ENCODE data around the gene BRSK2. TPM values are rescaled to one million over a fixed set of nuclear protein-coding genes. Genes with fewer than 3 reads are reported as not detected.

Gene BRSK2
- total RNA-seq, 1 donor from 2014 or later: 0.62 TPM

DNA sequence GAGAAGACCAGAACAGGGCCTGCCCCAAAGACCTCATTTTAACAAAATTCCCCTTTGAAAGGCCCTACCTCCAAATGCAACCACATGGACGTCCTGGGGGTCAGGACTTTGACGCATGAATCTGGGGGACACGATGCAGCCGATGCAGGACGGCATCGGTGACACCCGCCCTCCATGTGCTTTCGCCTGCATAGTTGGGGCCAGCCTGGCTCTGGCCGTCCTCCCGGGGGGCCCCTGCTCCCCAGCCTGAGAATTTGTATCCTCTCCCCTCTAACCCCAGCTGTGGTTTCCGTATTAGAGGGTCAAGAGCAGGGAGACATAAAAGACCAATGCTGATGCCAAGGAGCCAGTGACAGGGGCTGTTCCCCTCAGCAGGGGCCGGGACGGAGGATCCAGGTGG lies 18.4 kb upstream of the BRSK2 start:
- no peaks in the 10 kb centered on the region for H3K36me3 ChIP-seq
- H3K9me3 ChIP-seq: peaks cover 5% of the 10 kb centered on the region
- H3K27ac ChIP-seq: no peak overlapping the region
- no peaks in the 10 kb centered on the region for H3K4me1 ChIP-seq
- intact Hi-C loops (cut with DNase I): no loop called here
- no peak overlapping the region for H3K4me3 ChIP-seq
- no peak for ATAC-seq
- DNase-seq: no peak
- TF ChIP-seq, protein P1, sequence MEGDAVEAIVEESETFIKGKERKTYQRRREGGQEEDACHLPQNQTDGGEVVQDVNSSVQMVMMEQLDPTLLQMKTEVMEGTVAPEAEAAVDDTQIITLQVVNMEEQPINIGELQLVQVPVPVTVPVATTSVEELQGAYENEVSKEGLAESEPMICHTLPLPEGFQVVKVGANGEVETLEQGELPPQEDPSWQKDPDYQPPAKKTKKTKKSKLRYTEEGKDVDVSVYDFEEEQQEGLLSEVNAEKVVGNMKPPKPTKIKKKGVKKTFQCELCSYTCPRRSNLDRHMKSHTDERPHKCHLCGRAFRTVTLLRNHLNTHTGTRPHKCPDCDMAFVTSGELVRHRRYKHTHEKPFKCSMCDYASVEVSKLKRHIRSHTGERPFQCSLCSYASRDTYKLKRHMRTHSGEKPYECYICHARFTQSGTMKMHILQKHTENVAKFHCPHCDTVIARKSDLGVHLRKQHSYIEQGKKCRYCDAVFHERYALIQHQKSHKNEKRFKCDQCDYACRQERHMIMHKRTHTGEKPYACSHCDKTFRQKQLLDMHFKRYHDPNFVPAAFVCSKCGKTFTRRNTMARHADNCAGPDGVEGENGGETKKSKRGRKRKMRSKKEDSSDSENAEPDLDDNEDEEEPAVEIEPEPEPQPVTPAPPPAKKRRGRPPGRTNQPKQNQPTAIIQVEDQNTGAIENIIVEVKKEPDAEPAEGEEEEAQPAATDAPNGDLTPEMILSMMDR (IDR thresholded peaks at IDR 0.05): no peak
- H3K27me3 ChIP-seq (ENCODE audit: low read depth): peaks cover 9% of the 10 kb centered on the region

DNA sequence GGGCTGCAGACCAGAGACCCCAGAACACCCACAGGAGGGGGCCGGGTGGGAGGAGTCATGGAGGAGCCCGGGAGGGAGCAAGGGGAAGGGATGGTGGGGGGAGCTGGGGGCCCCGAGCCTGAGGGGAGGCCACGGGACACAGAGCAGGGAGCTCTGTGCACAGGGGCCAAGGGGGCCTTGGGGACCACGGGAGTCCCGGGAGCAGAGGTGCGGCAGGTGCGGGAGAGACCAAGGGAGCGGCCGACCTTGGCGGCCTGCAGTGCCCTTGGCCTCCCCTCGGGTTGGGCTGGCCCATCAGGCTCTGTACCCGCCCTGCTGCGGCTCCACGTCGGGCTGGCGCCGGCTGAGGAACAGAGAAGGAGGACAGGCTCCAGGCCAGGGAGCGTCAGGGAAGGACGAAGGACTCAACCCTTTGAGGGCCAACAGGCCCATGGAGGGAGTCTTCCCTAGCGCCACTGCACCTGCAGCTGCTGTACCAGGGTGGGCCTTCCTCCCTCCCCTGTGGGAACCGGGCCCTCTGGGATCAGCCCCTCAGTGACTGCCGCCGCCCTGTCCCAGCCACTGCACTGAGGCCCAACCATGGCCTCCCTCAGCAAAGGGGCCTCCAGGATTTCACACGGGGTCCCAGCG lies 17.8 kb upstream of the BRSK2 start:
- Histone ChIP-seq H3K27ac (no peak overlapping the region), H3K9me3 (no peaks in the 10 kb centered on the region), H3K27me3 (ENCODE audit: low read depth) (peaks cover 9% of the 10 kb centered on the region), H3K4me1 (no peaks in the 10 kb centered on the region), H3K36me3 (no peaks in the 10 kb centered on the region), H3K4me3 (no peak overlapping the region)
- intact Hi-C loops (cut with DNase I): no loop called here
- ATAC-seq (peak in 1 of 2 donors; percentile 6), DNase-seq (no peak)
- TF ChIP-seq, protein P1 (IDR thresholded peaks at IDR 0.05): no peak

DNA sequence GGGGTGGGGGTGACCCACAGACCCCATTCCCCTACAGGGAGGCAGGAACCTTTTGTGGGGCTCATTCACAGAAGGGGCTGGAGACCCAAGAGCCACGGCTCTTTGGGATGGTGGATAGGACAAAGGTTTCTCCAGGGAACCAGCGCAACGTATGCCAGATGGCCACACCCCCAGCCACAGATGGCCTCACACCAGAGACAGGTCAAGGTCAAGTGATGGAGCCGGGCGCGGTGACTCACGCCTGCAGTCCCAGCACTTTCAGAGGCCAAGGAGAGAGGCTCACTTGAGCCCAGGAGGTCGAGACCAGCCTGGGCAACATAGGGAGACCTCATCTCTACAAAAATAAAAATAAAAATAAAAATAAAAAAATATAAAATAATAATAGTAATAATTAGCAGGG lies 17.1 kb upstream of the BRSK2 start:
- no peak overlapping the region for H3K27ac ChIP-seq
- peaks cover 9% of the 10 kb centered on the region for H3K27me3 ChIP-seq (ENCODE audit: low read depth)
- intact Hi-C loops (cut with DNase I): no loop called here
- no peak for DNase-seq
- TF ChIP-seq, protein P1 (IDR thresholded peaks at IDR 0.05): no peak
- no peak overlapping the region for H3K4me3 ChIP-seq
- no peaks in the 10 kb centered on the region for H3K9me3 ChIP-seq
- H3K36me3 ChIP-seq: no peaks in the 10 kb centered on the region
- no peaks in the 10 kb centered on the region for H3K4me1 ChIP-seq
- ATAC-seq: no peak

DNA sequence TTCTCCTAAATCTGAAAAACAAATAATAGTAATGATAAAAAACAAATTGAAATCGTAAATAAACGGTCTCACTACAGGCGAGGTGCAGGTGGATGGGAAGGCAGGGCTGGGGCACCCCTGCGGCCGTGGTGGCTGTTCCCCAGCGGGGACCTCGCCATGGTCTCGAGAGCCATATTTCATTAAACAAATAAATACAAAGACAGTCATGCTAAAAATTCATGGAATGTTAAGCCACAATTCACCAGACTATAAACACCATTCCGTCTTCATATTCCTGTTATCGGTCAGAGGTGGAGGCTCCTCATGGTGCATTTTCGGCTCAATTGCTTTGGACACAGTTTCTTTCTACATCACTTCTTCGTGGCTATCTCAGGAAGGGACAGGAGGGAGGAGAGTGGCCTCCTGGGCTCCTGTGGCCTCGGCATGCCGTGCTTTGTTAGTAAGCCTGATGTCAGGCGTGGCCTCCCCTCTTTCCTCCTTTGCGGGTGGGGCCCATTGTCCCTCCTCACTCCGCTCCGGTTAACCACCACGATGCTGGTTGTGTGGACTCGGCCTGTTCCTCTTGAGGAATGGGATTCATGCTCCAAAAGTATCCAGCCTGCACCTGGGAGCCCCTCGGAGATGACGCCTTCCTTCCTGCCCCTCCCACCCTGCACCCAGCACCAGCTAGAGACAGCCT lies 16.1 kb upstream of the BRSK2 start:
- no peak for DNase-seq

DNA sequence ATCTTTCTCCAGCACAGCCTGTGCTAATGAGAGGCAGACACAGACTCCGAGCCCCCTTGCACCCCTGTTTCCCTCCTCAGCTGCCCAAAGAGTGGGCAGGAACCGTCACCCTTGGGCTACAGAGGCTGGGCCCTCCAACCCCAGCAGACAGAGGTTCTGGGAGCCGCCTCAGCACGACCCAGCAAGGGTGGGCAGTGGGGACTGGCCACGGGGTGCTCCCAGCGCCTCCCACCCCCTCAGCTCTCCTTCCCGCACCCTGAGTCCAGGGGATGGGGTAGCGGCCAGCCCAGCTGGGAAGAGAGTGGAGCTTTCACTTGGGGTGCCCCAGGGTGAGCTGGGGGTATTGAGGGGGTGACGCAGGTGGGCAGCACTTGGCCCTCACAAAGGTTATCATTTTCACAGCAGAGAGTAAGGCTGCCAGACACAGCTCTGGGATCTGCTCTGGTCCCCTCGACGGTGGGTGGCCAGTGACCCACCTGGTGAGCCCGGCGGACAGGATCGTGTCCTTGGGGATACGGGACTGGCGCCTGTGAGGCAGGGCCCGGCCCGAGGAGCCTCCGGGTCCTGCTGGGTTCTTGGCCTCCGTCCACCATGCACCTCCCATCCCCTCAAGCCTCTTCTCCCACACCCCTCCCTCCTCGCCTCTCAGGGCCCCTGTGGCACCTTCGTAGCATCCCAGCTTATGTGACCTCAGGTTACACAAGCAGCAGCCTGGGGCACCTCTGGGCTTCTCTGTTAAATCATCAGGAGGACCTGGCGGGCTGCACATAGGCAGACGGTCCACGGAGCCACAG lies 14.4 kb upstream of the BRSK2 start:
- DNase-seq (no peak), ATAC-seq (peak in 1 of 2 donors; percentile 12)
- H3K4me1 ChIP-seq: no peaks in the 10 kb centered on the region
- H3K36me3 ChIP-seq: no peaks in the 10 kb centered on the region
- H3K27ac ChIP-seq: no peak overlapping the region
- TF ChIP-seq, protein P1 (IDR thresholded peaks at IDR 0.05): no peak
- H3K9me3 ChIP-seq: no peaks in the 10 kb centered on the region
- intact Hi-C loops (cut with DNase I): no loop called here
- peaks cover 4% of the 10 kb centered on the region for H3K27me3 ChIP-seq (ENCODE audit: low read depth)
- no peak overlapping the region for H3K4me3 ChIP-seq

More for the DNA sequence above, 16.1 kb upstream of the BRSK2 start:
- H3K4me3 ChIP-seq: no peak overlapping the region
- TF ChIP-seq, protein P1 (IDR thresholded peaks at IDR 0.05): no peak
- H3K36me3 ChIP-seq: no peaks in the 10 kb centered on the region
- no peak for ATAC-seq
- H3K9me3 ChIP-seq: no peaks in the 10 kb centered on the region
- no peaks in the 10 kb centered on the region for H3K4me1 ChIP-seq
- no peak overlapping the region for H3K27ac ChIP-seq
- peaks cover 9% of the 10 kb centered on the region for H3K27me3 ChIP-seq (ENCODE audit: low read depth)
- intact Hi-C loops (cut with DNase I): no loop called here
